Trophoblast cell (in vitro differentiated cells and primary cell): ENCODE results near the gene CFAP46.
A peak's percentile ranks its signal among the peaks of the same experiment; 100 is the strongest.

Experiments used
- DNase-seq, 2 donors: peaks; one replicate each; pipeline ENCODE4 v3.0.0-alpha.2; 2016
- H2AFZ ChIP-seq: 2 replicates; pipeline ENCODE4 v1.6.1; 2013; ENCODE audit warnings: low read length, moderate library complexity, mild to moderate bottlenecking; ENCODE audit not compliant: insufficient read depth, poor library complexity
- H2AK5ac ChIP-seq: 2 replicates; pipeline ENCODE4 v1.6.1; 2013; ENCODE audit warnings: mild to moderate bottlenecking, low read length
- H2BK120ac ChIP-seq: 2 replicates; pipeline ENCODE4 v1.6.1; 2013; ENCODE audit warnings: low read length, mild to moderate bottlenecking, moderate library complexity; ENCODE audit not compliant: insufficient read depth, poor library complexity
- H2BK12ac ChIP-seq: 2 replicates; pipeline ENCODE4 v1.6.1; 2013; ENCODE audit warnings: mild to moderate bottlenecking, low read length, moderate library complexity
- H2BK5ac ChIP-seq: 2 replicates; pipeline ENCODE4 v1.6.1; 2013; ENCODE audit warnings: low read length, low read depth, moderate library complexity, mild to moderate bottlenecking; ENCODE audit not compliant: poor library complexity
- H3K14ac ChIP-seq: 2 replicates; pipeline ENCODE4 v1.6.1; 2013; ENCODE audit warnings: mild to moderate bottlenecking, low read length
- H3K18ac ChIP-seq: 2 replicates; pipeline ENCODE4 v1.6.1; 2013; ENCODE audit warnings: mild to moderate bottlenecking, low read length
- H3K23ac ChIP-seq: 2 replicates; pipeline ENCODE4 v1.6.1; 2013; ENCODE audit warnings: low read length
- H3K27ac ChIP-seq: 2 replicates; pipeline ENCODE4 v1.5.1; 2013; ENCODE audit warnings: low read depth, mild to moderate bottlenecking, inconsistent platforms, low read length, moderate library complexity
- H3K27me3 ChIP-seq: 2 replicates; pipeline ENCODE4 v1.6.1; 2013; ENCODE audit warnings: inconsistent platforms, mild to moderate bottlenecking, low read length, moderate library complexity; ENCODE audit not compliant: insufficient read depth
- H3K36me3 ChIP-seq, 2 experiments: 1 replicate in 1 of 2; 2 replicates in 1 of 2; pipeline ENCODE4 v1.6.1; 2013; ENCODE audit warnings: low read length in 2 of 2, mild to moderate bottlenecking in 2 of 2, moderate library complexity in 1 of 2; ENCODE audit not compliant: insufficient read depth in 2 of 2, control insufficient read depth in 1 of 2
- H3K4ac ChIP-seq: 2 replicates; pipeline ENCODE4 v1.6.1; 2013; ENCODE audit warnings: low read depth, mild to moderate bottlenecking, low read length, moderate library complexity
- H3K4me1 ChIP-seq, 2 experiments: 1 replicate in 1 of 2; 2 replicates in 1 of 2; pipeline ENCODE4 v1.6.1; 2013; ENCODE audit warnings: low read length in 2 of 2, mild to moderate bottlenecking in 2 of 2, moderate library complexity in 1 of 2; ENCODE audit not compliant: insufficient read depth in 2 of 2, control insufficient read depth in 1 of 2
- H3K4me2 ChIP-seq: 2 replicates; pipeline ENCODE4 v1.6.1; 2013; ENCODE audit warnings: inconsistent platforms, mild to moderate bottlenecking, low read length, moderate library complexity
- H3K4me3 ChIP-seq: 2 replicates; pipeline ENCODE4 v1.5.1; 2013; ENCODE audit warnings: mild to moderate bottlenecking, low read depth, low read length, inconsistent platforms
- H3K79me1 ChIP-seq: one replicate; pipeline ENCODE4 v1.6.1; 2013; ENCODE audit warnings: low read length
- H3K79me2 ChIP-seq: 2 replicates; pipeline ENCODE4 v1.6.1; 2013; ENCODE audit warnings: low read length, mild to moderate bottlenecking; ENCODE audit not compliant: control insufficient read depth, insufficient read depth, poor library complexity
- H3K9ac ChIP-seq: 2 replicates; pipeline ENCODE4 v1.6.1; 2013; ENCODE audit warnings: mild to moderate bottlenecking, low read length
- H3K9me3 ChIP-seq: 2 replicates; pipeline ENCODE4 v1.6.1; 2013; ENCODE audit warnings: low read depth, mild to moderate bottlenecking, control low read depth, inconsistent platforms, low read length; ENCODE audit not compliant: insufficient read depth
- H4K12ac ChIP-seq: 2 replicates; pipeline ENCODE4 v1.6.1; 2013; ENCODE audit warnings: low read depth, mild to moderate bottlenecking, low read length, moderate library complexity
- H4K8ac ChIP-seq: 2 replicates; pipeline ENCODE4 v1.6.1; 2013; ENCODE audit warnings: low read depth, mild to moderate bottlenecking, low read length, moderate library complexity
- H4K91ac ChIP-seq: one replicate; pipeline ENCODE4 v1.6.1; 2013; ENCODE audit warnings: low read depth, mild to moderate bottlenecking, low read length, moderate library complexity
- WGBS: extraction: QIAGEN DNeasy Blood & Tissue Kit; methylation state at CpG from one replicate; pipeline ENCODE4 v1.1.7; 2013; ENCODE audit warnings: missing lambda C conversion rate; ENCODE audit not compliant: insufficient read length, insufficient coverage; ENCODE audit errors: extremely low coverage; 5-methylcytosine and 5-hydroxymethylcytosine counted together

CFAP46 gene

DNA sequence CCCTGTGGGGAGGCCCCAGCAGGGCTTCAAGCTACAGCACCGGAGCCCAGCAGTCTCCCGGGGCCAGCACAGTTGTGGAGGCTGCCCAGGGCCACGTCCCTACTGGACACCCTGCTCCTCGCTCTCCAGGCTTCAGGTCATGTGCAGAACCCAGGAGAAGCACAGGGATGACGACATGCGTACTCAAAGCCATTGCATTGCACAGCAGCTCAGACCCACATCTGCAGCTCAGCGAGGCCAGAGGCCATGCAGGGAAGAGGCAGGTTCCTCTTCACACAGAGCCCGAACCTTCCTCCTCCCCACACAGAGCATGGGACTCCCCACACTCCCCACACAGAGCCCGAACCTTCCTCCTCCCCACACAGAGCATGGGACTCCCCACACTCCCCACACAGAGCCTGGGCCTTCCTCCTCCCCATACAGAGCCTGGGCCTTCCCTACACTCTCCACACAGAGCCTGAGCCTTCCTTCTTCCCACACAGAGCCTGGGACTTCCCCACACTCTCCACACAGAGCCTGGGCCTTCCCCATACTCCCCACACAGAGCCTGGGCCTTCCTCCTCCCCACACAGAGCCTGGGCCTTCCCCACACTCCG is 12.3 kb downstream of the CFAP46 start:
- no peaks in the 10 kb centered on the region for H3K27me3 ChIP-seq
- no peak overlapping the region for H2AK5ac ChIP-seq
- WGBS, result no CpG with 5 or more reads among the region's 10 CpGs
- no peak overlapping the region for H3K4me2 ChIP-seq
- no peak overlapping the region for H3K4me3 ChIP-seq
- no peak overlapping the region for H4K12ac ChIP-seq
- H2BK120ac ChIP-seq, result no peak overlapping the region
- no peak overlapping the region for H3K27ac ChIP-seq
- H3K23ac ChIP-seq, result no peak overlapping the region
- H3K79me2 ChIP-seq, result no peaks in the 10 kb centered on the region
- no peaks in the 10 kb centered on the region for H3K79me1 ChIP-seq
- H3K9me3 ChIP-seq, result peaks cover 3% of the 10 kb centered on the region
- no peak overlapping the region for H3K18ac ChIP-seq
- no peak overlapping the region for H4K8ac ChIP-seq
- H3K9ac ChIP-seq, result no peak overlapping the region
- DNase-seq, result peak; percentile 6 to 13
- no peak overlapping the region for H3K4ac ChIP-seq
- no peaks in the 10 kb centered on the region for H3K36me3 ChIP-seq
- H2AFZ ChIP-seq, result no peak overlapping the region
- H2BK5ac ChIP-seq, result no peak overlapping the region
- no peak overlapping the region for H4K91ac ChIP-seq
- H3K4me1 ChIP-seq, result no peaks in the 10 kb centered on the region
- H2BK12ac ChIP-seq, result no peak overlapping the region
- H3K14ac ChIP-seq, result no peak overlapping the region

DNA sequence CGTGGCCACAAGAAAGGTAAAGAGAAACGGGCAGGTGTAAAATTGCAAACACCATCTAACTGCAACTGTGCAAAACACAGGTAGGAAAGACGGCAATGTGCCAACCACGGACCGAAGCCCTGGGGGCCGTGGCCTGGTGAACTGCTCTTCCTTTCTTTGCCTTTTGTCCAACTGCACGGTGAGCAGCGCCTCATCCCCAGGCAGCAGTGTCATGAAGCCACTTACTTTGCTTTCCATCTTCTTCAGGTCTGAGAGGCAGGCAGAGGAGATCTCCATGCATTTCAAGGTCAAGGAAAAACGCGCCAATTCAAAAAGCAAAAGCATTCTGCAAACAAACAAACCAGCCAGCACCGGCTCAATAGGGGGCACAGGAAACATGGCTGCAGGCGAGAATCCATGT is 12.9 kb downstream of the CFAP46 start:
- no peaks in the 10 kb centered on the region for H3K4me1 ChIP-seq
- no peak overlapping the region for H3K4ac ChIP-seq
- H3K36me3 ChIP-seq, result no peaks in the 10 kb centered on the region
- no peak overlapping the region for H3K23ac ChIP-seq
- H3K27ac ChIP-seq, result no peak overlapping the region
- no peak overlapping the region for H3K14ac ChIP-seq
- no peak overlapping the region for H3K9ac ChIP-seq
- H2BK120ac ChIP-seq, result no peak overlapping the region
- H2AK5ac ChIP-seq, result no peak overlapping the region
- H4K91ac ChIP-seq, result no peak overlapping the region
- no peaks in the 10 kb centered on the region for H3K27me3 ChIP-seq
- H3K4me2 ChIP-seq, result no peak overlapping the region
- H2AFZ ChIP-seq, result no peak overlapping the region
- no CpG with 5 or more reads among the region's 12 CpGs for WGBS
- H3K18ac ChIP-seq, result no peak overlapping the region
- no peak overlapping the region for H2BK5ac ChIP-seq
- H4K8ac ChIP-seq, result no peak overlapping the region
- no peak overlapping the region for H2BK12ac ChIP-seq
- no peak for DNase-seq
- no peaks in the 10 kb centered on the region for H3K79me1 ChIP-seq
- H3K79me2 ChIP-seq, result no peaks in the 10 kb centered on the region
- no peak overlapping the region for H4K12ac ChIP-seq
- H3K4me3 ChIP-seq, result no peak overlapping the region
- H3K9me3 ChIP-seq, result peaks cover 3% of the 10 kb centered on the region

DNA sequence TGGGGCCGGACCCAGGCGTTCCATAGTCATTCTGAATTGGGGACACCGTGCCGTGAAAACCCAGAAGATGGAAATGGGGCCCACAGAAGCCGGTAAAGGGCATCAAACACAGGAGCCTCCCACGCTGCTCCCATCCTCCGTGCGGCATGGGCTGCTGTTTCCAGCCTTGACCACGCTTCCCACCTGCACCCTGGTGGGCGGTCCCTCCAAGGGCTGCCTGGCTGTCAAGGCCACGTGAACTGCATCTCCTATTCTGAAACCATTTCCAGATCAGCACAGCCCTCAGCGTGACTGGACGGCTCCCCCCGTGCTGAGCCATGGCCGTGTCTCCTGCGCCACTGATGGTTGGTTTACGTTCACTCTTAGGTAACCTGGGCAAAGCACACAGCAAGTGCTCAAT is 14.1 kb downstream of the CFAP46 start:
- Histone ChIP-seq H3K18ac (no peak overlapping the region), H3K79me2 (no peaks in the 10 kb centered on the region), H2AK5ac (no peak overlapping the region), H2BK5ac (no peak overlapping the region), H3K27ac (no peak overlapping the region), H4K8ac (no peak overlapping the region), H3K4me3 (no peak overlapping the region), H4K12ac (no peak overlapping the region), H3K4ac (no peak overlapping the region), H3K9ac (no peak overlapping the region), H3K23ac (no peak overlapping the region), H3K36me3 (no peaks in the 10 kb centered on the region), H3K27me3 (no peaks in the 10 kb centered on the region), H4K91ac (no peak overlapping the region), H3K4me1 (no peaks in the 10 kb centered on the region), H3K9me3 (peaks cover 2% of the 10 kb centered on the region), H3K79me1 (no peaks in the 10 kb centered on the region), H2BK120ac (no peak overlapping the region), H2BK12ac (no peak overlapping the region), H3K14ac (no peak overlapping the region), H3K4me2 (no peak overlapping the region), H2AFZ (no peak overlapping the region)
- no peak for DNase-seq
- WGBS, result no CpG with 5 or more reads among the region's 17 CpGs

DNA sequence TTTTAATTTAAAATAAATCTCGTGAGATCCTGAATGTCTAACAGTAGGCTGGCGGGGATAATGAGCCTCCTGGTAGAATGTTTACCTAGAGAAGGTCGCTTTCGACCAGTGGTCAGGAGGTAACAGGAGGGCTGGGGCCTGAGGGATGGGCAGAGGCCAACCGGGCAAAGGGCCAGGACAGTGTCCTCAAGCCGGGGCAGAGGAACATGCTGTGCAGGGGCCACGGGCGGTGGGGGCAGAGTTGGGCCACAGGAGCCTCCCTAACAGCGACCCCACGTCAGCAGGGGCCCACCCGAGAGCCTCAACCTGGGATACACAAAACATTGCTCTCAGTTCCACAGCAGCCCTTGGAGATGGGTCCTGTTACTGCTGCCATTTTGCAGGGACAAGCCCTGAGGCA is 14.5 kb downstream of the CFAP46 start:
- no peak overlapping the region for H3K9ac ChIP-seq
- H3K27ac ChIP-seq, result no peak overlapping the region
- no peak overlapping the region for H3K4ac ChIP-seq
- H2AFZ ChIP-seq, result no peak overlapping the region
- H3K4me1 ChIP-seq, result no peaks in the 10 kb centered on the region
- H3K14ac ChIP-seq, result no peak overlapping the region
- no peaks in the 10 kb centered on the region for H3K79me2 ChIP-seq
- DNase-seq, result no peak
- no peak overlapping the region for H3K18ac ChIP-seq
- no peak overlapping the region for H3K23ac ChIP-seq
- H4K12ac ChIP-seq, result no peak overlapping the region
- no peak overlapping the region for H2BK5ac ChIP-seq
- H3K79me1 ChIP-seq, result no peaks in the 10 kb centered on the region
- H3K9me3 ChIP-seq, result peaks cover 2% of the 10 kb centered on the region
- H4K91ac ChIP-seq, result no peak overlapping the region
- no peaks in the 10 kb centered on the region for H3K27me3 ChIP-seq
- no peak overlapping the region for H4K8ac ChIP-seq
- no peaks in the 10 kb centered on the region for H3K36me3 ChIP-seq
- H2AK5ac ChIP-seq, result no peak overlapping the region
- H2BK120ac ChIP-seq, result no peak overlapping the region
- WGBS, result no CpG with 5 or more reads among the region's 11 CpGs
- H3K4me3 ChIP-seq, result no peak overlapping the region
- H2BK12ac ChIP-seq, result no peak overlapping the region
- no peak overlapping the region for H3K4me2 ChIP-seq
